Activated naive CD4-positive, alpha-beta T cell treated with anti-CD3 and anti-CD28 coated beads for 36 hours (primary cell): ENCODE data around the gene SLC13A4. TPM values are rescaled to one million over a fixed set of nuclear protein-coding genes. Genes with fewer than 3 reads are reported as not detected.
"Not testable (repeated sequence)": the region's sequence is repeated elsewhere in the genome, so short reads cannot be mapped to it uniquely, and the experiment has no call there.

Source experiments
- CTCF ChIA-PET: fragments of 350-600 bp; sonication (Branson Sonifier 250); formaldehyde crosslinking; loops from one replicate; lab custom pipeline; 2021; ENCODE audit warnings: antibody characterized with exemption; lab: Charles Lee
- DNase-seq: peaks from one replicate; pipeline ENCODE4 v3.0.0-alpha.2; 2020
- H3K27ac Mint-ChIP-seq: one replicate; pipeline ENCODE4 v1.8.0; 2021; ENCODE audit warnings: mild to moderate bottlenecking, mixed read lengths
- H3K27me3 Mint-ChIP-seq: one replicate; pipeline ENCODE4 v1.8.0; 2021; ENCODE audit warnings: low read depth, mixed read lengths
- H3K36me3 Mint-ChIP-seq: one replicate; pipeline ENCODE4 v1.8.0; 2021; ENCODE audit warnings: low read depth, mixed read lengths
- H3K4me1 Mint-ChIP-seq: one replicate; pipeline ENCODE4 v1.8.0; 2021; ENCODE audit warnings: low read depth, mixed read lengths
- H3K4me3 Mint-ChIP-seq: one replicate; pipeline ENCODE4 v1.8.0; 2021; ENCODE audit warnings: mild to moderate bottlenecking, moderate library complexity, mixed read lengths
- H3K9me3 Mint-ChIP-seq: one replicate; pipeline ENCODE4 v1.8.0; 2021; ENCODE audit warnings: mixed read lengths
- intact Hi-C: fragments of 100-400 bp; cut with micrococcal nuclease; formaldehyde crosslinking; loops from one replicate; pipeline ENCODE4 v1.15.1; 2023
- total RNA-seq, 2 experiments: library from RNA; stranded (reverse); gene quantifications; one replicate each; pipeline ENCODE4 v1.2.3, GENCODE V29; 2021

Gene SLC13A4
- total RNA-seq, 2 experiments from 2014 or later: not detected

DNA sequence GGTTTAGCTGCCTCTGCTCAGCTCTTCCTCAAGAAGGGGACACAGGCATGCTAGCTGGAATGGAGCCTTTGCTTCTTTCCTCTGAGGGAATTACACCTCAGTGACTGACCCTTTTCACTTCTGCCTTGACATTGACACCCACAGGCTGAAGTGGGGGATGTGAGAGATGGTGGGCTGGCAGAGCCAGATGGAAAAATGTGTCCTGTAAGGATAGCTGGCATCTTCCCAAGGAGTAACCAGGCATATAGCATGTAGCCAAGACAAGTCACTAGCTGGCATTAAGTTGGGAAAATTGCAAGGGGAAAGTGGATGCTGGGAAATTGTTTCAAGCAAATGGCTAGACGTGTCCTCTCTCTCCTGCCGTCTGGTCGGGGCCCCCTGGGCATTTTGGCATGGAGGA, 45.8 kb downstream of the SLC13A4 start:
- CTCF ChIA-PET: interaction anchor here (1.2 to 2.2 kb wide), 3 partner anchors 9 to 37 kb away, joined by 4 to 8 read pairs (median 6); no protein-coding TSS in a partner anchor
- Mint-ChIP-seq H3K4me1 (peaks cover 6% of the 10 kb centered on the region), H3K36me3 (peaks cover 11% of the 10 kb centered on the region), H3K27me3 (no peaks in the 10 kb centered on the region), H3K9me3 (no peaks in the 10 kb centered on the region), H3K27ac (no peak overlapping the region), H3K4me3 (no peak overlapping the region)
- DNase-seq: no peak
- intact Hi-C loops: no loop called here

DNA sequence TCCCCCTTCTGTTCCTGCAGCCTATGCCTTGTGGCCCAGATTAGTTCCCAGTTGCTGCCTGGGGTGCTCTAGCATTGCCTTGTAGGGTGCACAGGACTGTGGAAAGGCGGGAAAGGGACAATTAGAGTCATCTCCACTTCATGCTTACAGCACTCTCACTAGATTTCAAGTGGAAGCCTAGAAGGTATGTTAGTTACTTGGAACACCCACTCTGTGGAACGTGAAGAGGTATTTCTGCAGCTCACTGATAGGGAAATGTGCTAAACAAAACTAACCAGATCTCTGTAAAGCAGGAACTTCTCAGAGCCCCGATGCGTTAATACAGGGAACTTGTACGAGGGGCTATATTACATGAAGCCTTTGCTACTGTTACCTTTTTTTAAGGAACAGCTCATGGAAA, 46.2 kb downstream of the SLC13A4 start:
- no peak for DNase-seq
- H3K9me3 Mint-ChIP-seq: no peaks in the 10 kb centered on the region
- no peak overlapping the region for H3K27ac Mint-ChIP-seq
- intact Hi-C loops: no loop called here
- no peaks in the 10 kb centered on the region for H3K27me3 Mint-ChIP-seq
- CTCF ChIA-PET: interaction anchor here (1.2 to 2.2 kb wide), 5 partner anchors 9 to 37 kb away, joined by 4 to 9 read pairs (median 6); no protein-coding TSS in a partner anchor
- peaks cover 9% of the 10 kb centered on the region for H3K36me3 Mint-ChIP-seq
- H3K4me3 Mint-ChIP-seq: no peak overlapping the region
- peaks cover 6% of the 10 kb centered on the region for H3K4me1 Mint-ChIP-seq

DNA sequence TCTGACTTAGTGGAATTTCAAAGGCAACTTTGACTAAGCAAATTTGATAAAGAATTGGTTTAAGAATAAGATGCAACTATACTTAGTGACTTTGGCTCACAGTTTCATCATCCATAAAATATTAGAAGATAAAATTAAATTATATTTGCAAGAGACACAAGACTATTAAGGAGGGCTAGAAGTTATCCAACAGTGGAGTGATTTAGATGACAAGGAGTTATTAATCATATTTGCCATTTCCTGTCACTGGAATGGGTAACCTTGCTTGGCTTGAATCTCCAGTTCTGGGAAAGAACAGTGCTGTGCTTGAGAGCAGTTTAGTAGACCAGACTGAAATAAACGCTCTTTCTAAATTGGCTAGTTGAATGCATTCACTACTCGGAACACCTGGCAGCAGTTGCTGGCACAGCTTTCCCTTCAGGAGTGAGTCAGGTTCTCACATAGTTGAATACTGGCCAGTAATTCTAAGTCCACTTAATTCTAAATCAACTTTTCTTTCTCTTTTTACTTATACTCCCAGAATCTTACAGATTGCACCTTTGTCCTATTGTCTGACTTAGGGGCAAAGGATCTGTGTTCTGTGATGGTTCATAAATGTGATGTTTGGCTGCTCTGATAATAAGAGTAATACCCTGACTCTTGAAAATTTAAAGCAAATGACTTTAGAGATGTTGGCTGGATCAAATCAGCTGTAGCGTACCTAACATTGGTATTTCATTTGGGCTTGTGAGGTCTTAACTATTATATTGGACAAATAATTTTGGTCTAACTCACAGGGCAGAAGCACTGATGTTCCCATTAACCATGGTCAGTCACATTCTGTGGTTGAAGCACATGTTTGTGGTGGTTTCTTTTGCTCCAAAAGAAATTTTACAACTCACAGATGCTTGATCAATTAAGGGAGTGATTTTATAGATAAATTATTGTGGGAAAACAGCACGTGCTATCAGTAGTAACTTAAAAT, 49.1 kb downstream of the SLC13A4 start:
- Mint-ChIP-seq H3K27ac (no peak overlapping the region), H3K4me3 (no peak overlapping the region), H3K36me3 (peaks cover 17% of the 10 kb centered on the region), H3K27me3 (no peaks in the 10 kb centered on the region), H3K4me1 (peaks cover 6% of the 10 kb centered on the region), H3K9me3 (no peaks in the 10 kb centered on the region)
- DNase-seq: no peak
- intact Hi-C loops: no loop called here
- CTCF ChIA-PET: interaction anchor here (0.7 to 1.1 kb wide), 3 partner anchors 8 to 76 kb away, joined by 3 to 4 read pairs (median 3); partner anchors contain the start of gene STMP1

DNA sequence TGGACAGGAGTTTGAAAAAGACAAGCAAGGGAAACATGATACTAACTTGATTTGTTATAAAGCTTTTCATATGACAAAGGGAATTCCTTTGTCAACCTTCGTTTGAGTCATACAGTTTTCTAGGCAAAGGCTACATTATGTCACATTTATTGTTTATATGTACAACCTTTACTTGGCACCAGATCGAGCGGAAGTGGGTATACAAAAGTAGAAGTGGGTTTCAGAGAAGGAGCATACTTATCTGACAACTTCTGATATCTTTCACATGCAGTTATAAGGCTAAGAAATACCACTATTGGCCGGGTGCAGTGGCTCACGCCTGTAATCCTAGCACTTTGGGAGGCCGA, 54.7 kb downstream of the SLC13A4 start:
- Mint-ChIP-seq H3K4me3 (no peak overlapping the region), H3K4me1 (peaks cover 19% of the 10 kb centered on the region), H3K36me3 (peaks cover 16% of the 10 kb centered on the region), H3K27me3 (no peaks in the 10 kb centered on the region), H3K9me3 (no peaks in the 10 kb centered on the region), H3K27ac (no peak overlapping the region)
- intact Hi-C loops: no loop called here
- no peak for DNase-seq
- CTCF ChIA-PET: interaction anchor here (0.7 to 1.8 kb wide), 12 partner anchors 7 to 392 kb away, joined by 3 to 10 read pairs (median 4); partner anchors contain the start of gene STMP1

DNA sequence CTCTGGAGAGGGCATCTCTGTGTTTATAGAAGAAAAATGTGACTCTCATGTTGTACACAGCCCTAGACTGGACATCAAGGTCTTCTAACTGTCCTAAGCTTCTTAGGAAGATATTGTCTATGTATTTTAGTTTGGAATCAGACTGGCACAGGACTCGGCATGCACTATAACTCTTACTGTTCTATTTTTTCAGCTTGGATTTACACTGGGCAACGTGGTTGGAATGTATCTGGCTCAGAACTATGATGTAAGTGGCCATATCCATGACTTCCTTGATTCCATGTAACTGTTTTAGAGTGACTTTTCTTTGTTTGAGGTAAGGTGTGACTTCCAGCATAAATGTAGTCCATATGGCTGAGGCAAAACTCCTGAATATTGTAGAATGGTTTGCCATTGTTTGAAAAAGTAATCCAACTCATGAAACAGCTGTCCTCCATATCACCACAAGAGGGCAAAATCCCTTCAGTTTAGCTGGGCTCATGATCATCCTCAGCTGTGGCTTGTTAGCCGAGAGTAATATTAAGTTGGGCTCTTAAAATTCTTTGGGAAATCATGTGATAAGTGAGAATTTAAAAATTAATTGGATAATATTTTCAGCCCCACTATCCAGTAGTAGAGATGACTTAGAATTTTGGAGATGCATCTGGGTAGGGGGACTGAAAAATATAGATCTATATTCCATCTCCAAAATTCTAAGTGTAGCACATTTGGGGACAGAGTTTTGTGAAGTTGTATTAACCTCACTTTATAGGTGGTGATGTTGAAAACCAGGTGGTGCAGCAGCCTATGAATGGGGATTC, 55.2 kb downstream of the SLC13A4 start:
- intact Hi-C loops: no loop called here
- Mint-ChIP-seq H3K27ac (no peak overlapping the region), H3K9me3 (no peaks in the 10 kb centered on the region), H3K4me1 (peaks cover 24% of the 10 kb centered on the region), H3K4me3 (no peak overlapping the region), H3K36me3 (peaks cover 14% of the 10 kb centered on the region), H3K27me3 (no peaks in the 10 kb centered on the region)
- DNase-seq: no peak
- CTCF ChIA-PET: interaction anchor here (0.7 to 1.8 kb wide), 12 partner anchors 8 to 392 kb away, joined by 3 to 10 read pairs (median 4); partner anchors contain the start of gene STMP1

DNA sequence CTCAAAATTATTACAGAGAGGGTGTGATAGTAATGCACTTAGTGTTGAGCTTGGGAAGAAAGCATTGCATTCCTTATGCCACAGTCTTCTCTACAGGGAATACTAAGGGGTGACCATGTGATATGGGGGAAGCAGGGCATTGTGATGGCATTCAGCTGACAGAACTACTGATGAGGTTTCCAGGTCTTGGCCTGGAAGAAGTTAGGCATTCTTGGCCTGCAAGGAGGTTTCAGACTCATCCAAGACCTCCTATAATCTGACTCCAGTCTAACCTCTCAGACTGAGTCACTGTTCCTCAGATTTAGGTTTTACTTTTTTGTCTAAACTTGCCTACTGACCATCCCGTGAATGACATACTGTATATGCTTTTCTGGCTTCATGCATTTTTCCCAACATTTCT, 57.8 kb downstream of the SLC13A4 start:
- H3K36me3 Mint-ChIP-seq: peaks cover 13% of the 10 kb centered on the region
- no peaks in the 10 kb centered on the region for H3K27me3 Mint-ChIP-seq
- H3K9me3 Mint-ChIP-seq: no peaks in the 10 kb centered on the region

DNA sequence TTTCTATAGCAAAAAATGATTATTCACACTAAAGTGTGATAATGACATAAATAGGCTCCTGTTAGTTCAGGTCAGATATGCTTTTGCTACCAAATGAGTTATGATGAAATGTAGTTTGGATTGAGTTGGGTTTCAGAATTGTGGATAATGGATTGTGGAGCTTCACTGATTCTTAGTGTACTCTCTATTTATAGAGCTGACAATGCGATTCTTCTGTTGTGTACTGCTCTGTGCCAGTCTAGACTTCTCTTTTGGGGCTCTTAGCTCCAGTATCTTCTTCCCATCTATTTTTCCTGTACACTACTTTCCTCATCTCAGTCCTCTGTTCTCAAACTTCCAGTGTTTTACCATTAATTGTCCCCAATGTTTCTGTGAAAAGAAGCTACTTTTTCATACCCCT, 58.2 kb downstream of the SLC13A4 start:
- CTCF ChIA-PET: interaction anchor here (1.3 kb wide), 1 partner anchor 9 kb away, joined by 4 read pairs; no protein-coding TSS in a partner anchor
- DNase-seq: no peak
- no peaks in the 10 kb centered on the region for H3K9me3 Mint-ChIP-seq
- H3K36me3 Mint-ChIP-seq: peaks cover 12% of the 10 kb centered on the region
- H3K27me3 Mint-ChIP-seq: no peaks in the 10 kb centered on the region
- H3K4me1 Mint-ChIP-seq: peaks cover 48% of the 10 kb centered on the region
- H3K27ac Mint-ChIP-seq: no peak overlapping the region
- intact Hi-C loops: loop anchor here (10.0 kb wide), 1 partner anchor 675 kb away; no protein-coding TSS in a partner anchor
- H3K4me3 Mint-ChIP-seq: no peak overlapping the region

More for the DNA sequence above, 57.8 kb downstream of the SLC13A4 start:
- CTCF ChIA-PET: interaction anchor here (1.3 kb wide), 1 partner anchor 9 kb away, joined by 4 read pairs; no protein-coding TSS in a partner anchor
- Mint-ChIP-seq H3K27ac (no peak overlapping the region), H3K4me3 (no peak overlapping the region), H3K4me1 (peaks cover 44% of the 10 kb centered on the region)
- DNase-seq: no peak
- intact Hi-C loops: no loop called here

DNA sequence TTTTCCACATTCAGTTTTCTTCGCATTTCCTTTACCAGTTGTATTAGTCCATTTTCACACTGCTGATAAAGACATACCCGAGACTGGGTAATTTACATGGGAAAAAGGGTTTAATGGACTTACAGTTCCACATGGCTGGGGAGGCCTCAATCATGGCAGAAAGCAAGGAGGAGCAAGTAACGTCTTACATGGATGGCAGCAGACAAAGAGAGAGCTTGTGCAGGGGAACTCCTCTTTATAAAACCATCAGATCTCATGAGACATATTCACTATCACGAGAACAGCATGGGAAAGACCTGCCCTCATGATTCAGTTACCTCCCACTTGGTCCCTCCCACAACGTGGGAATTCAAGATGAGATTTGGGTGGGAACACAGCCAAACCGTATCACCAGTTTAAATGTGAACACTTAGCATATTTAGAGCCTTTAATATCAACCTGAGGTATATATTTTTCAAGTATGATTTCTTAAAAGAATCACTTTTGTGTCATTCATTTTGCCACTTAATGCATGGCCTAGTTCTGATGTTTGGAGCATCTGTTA, 59.1 kb downstream of the SLC13A4 start:
- H3K4me3 Mint-ChIP-seq, H3K27me3 Mint-ChIP-seq, H3K27ac Mint-ChIP-seq, H3K9me3 Mint-ChIP-seq, H3K36me3 Mint-ChIP-seq, DNase-seq: not testable (repeated sequence)
- CTCF ChIA-PET: interaction anchor here (0.6 kb wide), 1 partner anchor 361 kb away, joined by 3 read pairs; no protein-coding TSS in a partner anchor
- intact Hi-C loops: loop anchor here (10.0 kb wide), 1 partner anchor 674 kb away; no protein-coding TSS in a partner anchor
- H3K4me1 Mint-ChIP-seq: peaks cover 56% of the 10 kb centered on the region

DNA sequence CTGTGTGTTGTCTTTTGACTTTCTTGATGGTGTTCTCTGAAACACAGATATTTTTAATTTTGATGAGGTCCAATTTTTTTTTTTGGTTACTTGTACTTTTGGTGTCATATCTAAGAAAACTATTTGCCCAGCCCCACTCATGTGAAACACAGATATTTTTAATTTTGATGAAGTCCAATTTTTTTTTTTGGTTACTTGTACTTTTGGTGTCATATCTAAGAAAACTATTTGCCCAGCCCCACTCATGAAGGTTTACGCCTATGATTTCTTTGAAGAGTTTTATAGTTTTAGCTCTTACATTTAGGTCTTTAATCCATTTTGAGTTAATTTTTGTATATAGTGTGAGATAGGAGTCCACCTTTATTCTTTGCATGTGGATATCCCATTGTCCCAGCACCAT, 60.4 kb downstream of the SLC13A4 start:
- peaks cover 10% of the 10 kb centered on the region for H3K36me3 Mint-ChIP-seq
- DNase-seq, H3K27me3 Mint-ChIP-seq, H3K27ac Mint-ChIP-seq, H3K9me3 Mint-ChIP-seq, H3K4me3 Mint-ChIP-seq, CTCF ChIA-PET: not testable (repeated sequence)
- intact Hi-C loops: loop anchor here (10.0 kb wide), 1 partner anchor 673 kb away; no protein-coding TSS in a partner anchor
- H3K4me1 Mint-ChIP-seq: peaks cover 59% of the 10 kb centered on the region

DNA sequence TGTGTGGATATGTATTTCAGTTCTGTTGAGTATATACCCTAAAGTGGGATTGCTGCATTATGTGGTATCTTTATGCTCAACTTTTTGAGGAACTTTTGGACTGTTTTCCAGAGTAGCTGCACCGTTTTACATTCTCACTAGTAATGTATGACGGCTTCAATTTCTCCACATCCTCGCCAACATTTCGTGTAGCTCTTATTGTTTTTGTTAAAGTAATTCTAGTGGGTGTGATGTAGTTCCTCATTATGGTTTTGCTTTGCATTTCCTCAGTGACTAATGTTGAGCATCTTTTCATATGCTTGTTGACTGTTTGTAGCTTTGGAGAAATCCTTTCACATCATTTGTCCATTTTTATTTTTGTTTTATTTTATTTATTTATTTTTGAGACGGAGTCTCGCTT, 61.1 kb downstream of the SLC13A4 start:
- DNase-seq: no peak
- no peaks in the 10 kb centered on the region for H3K27me3 Mint-ChIP-seq
- intact Hi-C loops: loop anchor here (10.0 kb wide), 1 partner anchor 672 kb away; no protein-coding TSS in a partner anchor
- no peak overlapping the region for H3K4me3 Mint-ChIP-seq
- CTCF ChIA-PET: no interaction called here
- H3K27ac Mint-ChIP-seq: no peak overlapping the region
- H3K36me3 Mint-ChIP-seq: peaks cover 11% of the 10 kb centered on the region
- peaks cover 63% of the 10 kb centered on the region for H3K4me1 Mint-ChIP-seq
- no peaks in the 10 kb centered on the region for H3K9me3 Mint-ChIP-seq

DNA sequence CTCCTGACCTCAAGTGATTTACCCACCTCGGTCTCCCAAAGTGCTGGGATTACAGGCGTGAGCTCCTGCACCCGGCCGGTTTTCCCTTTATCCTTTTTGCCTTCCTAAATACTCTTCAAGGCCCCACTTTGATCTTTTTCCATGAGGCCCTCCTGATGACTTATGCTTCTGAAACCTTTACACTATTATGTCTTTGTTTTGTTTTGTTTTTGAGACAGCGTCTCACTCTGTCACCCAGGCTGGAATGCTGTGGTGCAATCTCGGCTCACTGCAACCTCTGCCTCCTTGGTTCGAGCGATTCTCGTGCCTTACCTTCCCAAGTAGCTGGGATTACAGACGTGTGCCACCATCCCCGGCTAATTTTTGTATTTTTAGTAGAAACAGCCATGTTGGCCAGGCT, 61.8 kb downstream of the SLC13A4 start:
- no peak for DNase-seq
- Mint-ChIP-seq H3K27ac (no peak overlapping the region), H3K27me3 (no peaks in the 10 kb centered on the region), H3K4me1 (peaks cover 68% of the 10 kb centered on the region), H3K9me3 (no peaks in the 10 kb centered on the region), H3K4me3 (no peak overlapping the region), H3K36me3 (peaks cover 14% of the 10 kb centered on the region)
- intact Hi-C loops: loop anchor here (10.0 kb wide), 1 partner anchor 671 kb away; no protein-coding TSS in a partner anchor
- CTCF ChIA-PET: interaction anchor here (1.2 kb wide), 1 partner anchor 9 kb away, joined by 4 read pairs; no protein-coding TSS in a partner anchor
